HG03575 (cell line): Measurements from ENCODE around the gene ATXN10.

Experiments used
- ATAC-seq: cut with Tn5 transposase; IDR thresholded peaks from one replicate; pipeline ENCODE4 v1.9.1; 2021; ENCODE audit not compliant: unreplicated experiment, insufficient number of reproducible peaks, low FRiP score; ENCODE audit errors: extremely low read depth

The ATXN10 gene

GRCh38 chr22:45880091-45880715 lies 208.6 kb downstream of the ATXN10 start:
- ATAC-seq = no peak

GRCh38 chr22:45880716-45881523 lies 209.3 kb downstream of the ATXN10 start:
- no peak for ATAC-seq

GRCh38 chr22:45881524-45881875 lies 209.9 kb downstream of the ATXN10 start:
- no peak for ATAC-seq

GRCh38 chr22:45882881-45883810 lies 211.5 kb downstream of the ATXN10 start:
- ATAC-seq = no peak

GRCh38 chr22:45883811-45884170 lies 212.2 kb downstream of the ATXN10 start:
- no peak for ATAC-seq

GRCh38 chr22:45884201-45885062 lies 212.8 kb downstream of the ATXN10 start:
- ATAC-seq = no peak

- ATAC-seq = no peak
Observed at GRCh38 chr22:45885171-45885840, 213.7 kb downstream of the ATXN10 start.

- ATAC-seq = no peak
Observed at GRCh38 chr22:45885941-45886395, 214.3 kb downstream of the ATXN10 start.

GRCh38 chr22:45886540-45886939 lies 214.9 kb downstream of the ATXN10 start:
- no peak for ATAC-seq

- ATAC-seq = no peak
Observed at GRCh38 chr22:45887202-45888131, 215.8 kb downstream of the ATXN10 start.

- ATAC-seq = no peak
Observed at GRCh38 chr22:45888221-45889092, 216.8 kb downstream of the ATXN10 start.

- no peak for ATAC-seq
Observed at GRCh38 chr22:45889093-45889538, 217.5 kb downstream of the ATXN10 start.

GRCh38 chr22:45889539-45890350 lies 218.1 kb downstream of the ATXN10 start:
- ATAC-seq = no peak

GRCh38 chr22:45890351-45890635 lies 218.7 kb downstream of the ATXN10 start:
- no peak for ATAC-seq

- no peak for ATAC-seq
Observed at GRCh38 chr22:45891021-45891421, 219.4 kb downstream of the ATXN10 start.
